T-helper 1 cell (primary cell): ENCODE measurements around the gene PLS1.
"Not testable (repeated sequence)": the region's sequence is repeated elsewhere in the genome, so short reads cannot be mapped to it uniquely, and the experiment has no call there.

Experiments used
- DNase-seq, 5 donors: peaks; one replicate each; pipeline ENCODE4 v3.0.0-alpha.2; 2012 to 2020
- total RNA-seq, 4 donors: gene quantifications; one replicate each; lab custom pipeline; 2026; lab: John Stamatoyannopoulos, UW

PLS1 gene
- 2.9 to 5.5 (median 5.0) reads per million in 4 donors for total RNA-seq

GRCh38 chr3:142595951-142596725, at the start of gene PLS1:
PLS1 (plus strand) TSS chr3:142596393; CDS start chr3:142664238, 67,845 bp downstream.
- DNase-seq = peak; percentile 67 to 87 (median 76)

DNA sequence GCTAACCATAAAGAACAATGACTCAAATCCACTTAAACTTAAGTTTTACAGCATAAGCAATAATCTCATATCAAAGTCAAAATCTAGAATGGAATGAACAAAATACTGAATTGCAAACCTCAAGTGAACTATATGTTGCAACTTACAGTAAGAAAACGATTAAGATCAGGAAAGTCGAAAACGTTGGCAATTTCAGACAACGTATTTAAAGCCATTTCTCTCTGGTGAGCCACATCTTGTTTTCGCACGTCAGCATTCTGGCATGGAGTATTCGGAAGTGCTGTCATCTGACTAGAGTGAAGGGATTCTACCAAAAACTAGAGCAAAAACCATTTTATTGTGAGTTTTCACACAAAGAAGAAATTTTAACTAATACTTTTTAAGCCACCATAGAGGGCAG, 46.2 kb upstream of the PLS1 start:
- no peak for DNase-seq

GRCh38 chr3:142552579-142552978, 43.6 kb upstream of the PLS1 start:
- not testable (repeated sequence) for DNase-seq

GRCh38 chr3:142553741-142554140, 42.5 kb upstream of the PLS1 start:
- no peak for DNase-seq

GRCh38 chr3:142560118-142560517, 36.1 kb upstream of the PLS1 start:
- no peak for DNase-seq

- DNase-seq = no peak
These were observed 32.6 kb upstream of the PLS1 start for GRCh38 chr3:142563496-142563997.

- DNase-seq = no peak
These were observed 30.1 kb upstream of the PLS1 start for GRCh38 chr3:142566096-142566495.

GRCh38 chr3:142568393-142569017, 27.7 kb upstream of the PLS1 start:
- DNase-seq = no peak

DNA sequence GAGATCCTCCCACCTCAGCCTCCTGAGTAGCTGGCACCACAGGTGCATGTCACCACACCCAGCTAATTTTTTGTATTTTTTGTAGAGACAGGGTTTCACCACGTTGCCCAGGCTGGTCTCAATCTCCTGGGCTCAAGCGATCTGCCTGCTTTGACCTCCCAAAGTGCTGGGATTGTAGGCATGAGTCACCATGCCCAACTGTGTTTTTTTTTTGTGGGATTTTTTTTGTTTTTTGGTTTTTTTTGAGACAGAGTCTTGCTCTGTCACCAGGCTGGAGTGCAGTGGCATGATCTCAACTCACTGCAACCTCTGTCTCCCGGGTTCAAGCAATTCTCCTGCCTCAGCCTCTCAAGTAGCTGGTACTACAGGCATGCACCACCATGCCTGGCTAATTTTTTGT, 26.8 kb upstream of the PLS1 start:
- DNase-seq = not testable (repeated sequence)

- DNase-seq = not testable (repeated sequence)
These were observed 22.0 kb upstream of the PLS1 start for GRCh38 chr3:142574223-142574622.

DNA sequence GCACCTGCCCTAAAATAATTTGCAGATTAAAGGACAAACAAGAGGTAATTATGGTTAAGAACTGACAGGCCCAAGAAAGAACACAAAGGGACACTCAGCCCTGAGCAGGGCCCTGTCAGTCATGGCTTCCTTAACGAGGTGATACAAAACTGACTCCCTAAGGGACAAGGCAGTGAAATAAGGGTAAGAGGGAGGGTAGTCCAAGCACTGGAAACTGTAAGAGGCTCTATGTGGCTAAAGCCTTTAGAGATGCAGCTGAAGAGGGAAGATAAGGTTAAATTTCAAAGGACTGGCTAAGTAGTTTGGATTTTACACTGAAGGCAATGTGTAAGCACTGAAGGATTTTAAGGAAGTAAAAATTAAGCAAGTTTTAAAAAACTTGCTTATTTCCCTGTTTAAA, 21.5 kb upstream of the PLS1 start:
- DNase-seq = no peak

DNA sequence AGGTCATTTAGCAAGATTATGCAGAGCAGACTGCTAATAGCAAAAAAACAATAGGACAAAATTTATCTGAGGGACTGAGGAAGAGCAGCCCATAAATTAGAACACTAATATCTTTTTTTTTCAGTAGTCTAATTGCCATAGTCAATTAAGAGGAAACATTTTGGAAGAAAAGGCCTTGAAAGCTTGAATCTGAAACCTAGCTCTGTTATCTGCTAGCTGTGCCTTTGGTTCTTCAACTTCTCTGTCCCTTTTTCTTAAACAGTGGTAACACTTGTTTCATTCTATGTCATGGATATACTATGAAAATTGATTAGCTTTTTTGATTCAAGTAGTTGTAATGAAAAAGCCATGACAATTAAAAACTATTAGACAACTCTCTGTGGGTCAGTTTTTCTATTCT, 19.4 kb upstream of the PLS1 start:
- no peak for DNase-seq

DNA sequence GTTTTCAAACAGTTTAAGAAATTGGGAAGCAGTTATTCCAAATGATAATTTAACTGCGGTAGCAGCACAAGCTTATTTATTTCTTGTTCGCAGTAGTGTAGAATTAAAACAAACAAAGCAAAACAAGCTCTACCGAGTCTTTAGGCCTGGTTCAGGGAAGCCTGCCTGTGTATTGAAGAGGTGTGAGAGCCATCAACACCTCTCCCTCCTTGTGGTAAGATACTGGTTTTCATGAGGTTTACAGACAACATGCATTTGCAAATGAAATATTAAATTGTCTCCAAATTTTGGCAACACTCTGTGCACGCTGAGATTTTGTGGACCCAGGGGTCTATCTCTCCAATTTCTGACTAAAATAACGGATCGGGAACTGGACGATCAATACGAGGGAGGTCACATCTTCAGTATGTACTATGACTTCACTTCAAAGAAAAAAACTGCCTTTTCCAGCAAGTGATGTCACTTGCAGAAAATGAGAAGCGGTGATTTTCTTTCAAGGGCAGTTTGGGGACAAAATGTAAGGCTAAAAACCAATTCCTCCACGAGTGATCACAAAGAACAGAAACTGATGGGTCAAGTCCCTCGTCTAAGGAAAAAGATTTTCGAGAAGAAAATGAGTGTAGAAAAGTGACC, 18.4 kb upstream of the PLS1 start:
- peak in 1 of 5 donors; percentile 39 for DNase-seq

DNA sequence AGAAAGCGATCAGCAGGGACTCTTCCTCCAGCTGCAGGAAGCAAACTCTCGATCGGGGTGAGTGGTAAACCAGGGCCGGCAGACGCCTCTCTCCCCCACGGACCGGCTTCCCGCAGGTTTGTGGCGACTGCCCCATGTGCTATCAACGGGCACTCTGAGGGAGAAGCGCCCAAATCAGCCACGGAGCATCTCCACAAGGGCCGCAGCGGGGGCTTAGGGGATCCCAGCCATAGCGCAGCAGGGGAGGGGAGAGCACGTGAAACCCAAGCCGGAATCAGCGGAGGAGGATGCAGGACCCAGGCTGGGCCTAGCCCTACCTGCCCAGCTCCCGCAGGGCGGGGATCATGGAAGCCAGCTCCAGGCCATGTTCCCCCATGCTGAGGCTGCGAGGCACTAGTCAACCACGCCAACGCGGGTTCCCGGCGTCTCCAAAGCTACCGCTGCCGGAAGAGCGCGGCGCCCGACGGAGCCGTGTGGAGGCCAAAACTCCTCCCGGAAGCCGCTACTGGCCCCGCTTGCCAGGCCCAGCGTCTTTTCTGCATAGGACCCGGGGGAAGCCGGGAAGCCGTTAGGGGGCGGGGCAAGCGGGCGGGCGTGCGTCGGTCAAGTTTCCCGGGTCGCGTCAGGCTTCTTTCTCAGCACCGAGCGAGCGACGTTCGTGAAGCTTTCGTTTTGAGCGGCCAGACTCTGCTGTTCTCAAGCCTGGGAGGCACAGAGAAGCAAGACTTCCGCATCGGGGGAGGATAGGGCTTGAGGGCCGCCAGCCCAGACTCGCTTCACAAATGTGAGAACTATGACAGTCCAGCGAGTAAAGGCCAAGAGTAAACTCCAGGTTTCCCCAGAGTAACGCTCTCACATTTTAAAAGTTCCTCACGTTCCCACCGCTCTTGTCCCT, 17.6 kb upstream of the PLS1 start, which contains the start of gene ATR:
Gene ATR (minus strand): TSS at position 405 of the 895 bp plus-strand sequence. CDS start 29 bp downstream, at position 376.
- DNase-seq = peak; percentile 87 to 98 (median 91)

GRCh38 chr3:142580061-142580423, 16.2 kb upstream of the PLS1 start:
- DNase-seq = no peak

- not testable (repeated sequence) for DNase-seq
These were observed 15.1 kb upstream of the PLS1 start for GRCh38 chr3:142581070-142581469.

- DNase-seq = peak in 3 of 5 donors; percentile 13 to 28 (median 26)
These were observed 9.3 kb upstream of the PLS1 start for GRCh38 chr3:142586803-142587406.

DNA sequence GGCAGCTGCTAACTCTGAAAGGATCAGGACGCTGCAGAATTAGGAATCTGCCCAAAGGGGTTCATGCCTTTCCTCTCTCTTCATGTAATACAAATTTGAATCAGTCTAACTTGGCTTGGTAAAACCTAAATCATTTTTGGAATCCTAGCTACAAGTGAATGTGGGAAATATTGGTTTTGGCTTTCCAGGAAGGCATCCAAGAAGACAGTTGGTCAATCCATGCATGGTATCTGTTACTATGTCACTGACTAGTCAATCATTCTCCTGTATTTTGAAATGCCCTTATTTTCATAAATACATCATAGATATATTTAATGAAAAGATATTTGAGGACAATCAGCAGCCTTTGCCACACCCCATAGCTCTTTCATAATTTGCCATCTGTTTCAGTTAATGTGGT, 7.5 kb upstream of the PLS1 start:
- DNase-seq = no peak

DNA sequence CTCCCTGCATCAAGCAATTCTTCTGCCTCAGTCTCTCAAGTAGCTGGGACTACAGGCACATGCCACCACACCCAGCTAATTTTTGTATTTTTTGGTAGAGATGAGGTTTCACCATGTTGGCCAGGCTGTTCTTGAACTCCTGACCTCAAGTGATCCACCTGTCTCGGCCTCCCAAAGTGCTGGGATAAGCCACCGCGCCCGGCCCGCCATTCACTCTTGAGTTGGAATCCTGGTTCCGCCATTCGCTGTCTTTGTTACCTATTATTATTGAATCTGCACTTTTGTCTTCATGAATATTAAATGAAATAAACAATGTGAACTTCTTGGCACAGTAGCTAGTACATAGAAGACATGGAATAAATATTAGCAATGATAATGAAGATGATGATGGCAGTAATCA, 3.9 kb upstream of the PLS1 start:
- not testable (repeated sequence) for DNase-seq

GRCh38 chr3:142595141-142595540, 1.1 kb upstream of the PLS1 start:
- DNase-seq = no peak

DNA sequence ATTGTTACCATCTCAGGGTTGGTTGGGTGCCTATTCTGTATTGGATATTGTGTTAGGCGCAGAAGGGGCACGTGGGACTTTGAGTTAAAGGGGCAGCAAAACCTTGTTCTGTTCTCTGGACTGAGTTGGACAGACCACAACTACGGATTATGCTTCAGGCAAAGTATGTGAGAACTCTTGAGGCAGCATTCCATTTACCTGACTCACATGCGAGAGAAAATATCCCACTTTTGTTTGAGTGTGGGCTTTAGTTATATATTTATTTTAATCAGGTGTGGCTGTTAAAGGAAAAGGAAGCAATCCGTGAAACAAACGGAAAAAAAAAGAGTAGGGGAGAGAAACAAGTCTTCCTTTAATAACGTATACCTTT, 627 bp upstream of the PLS1 start:
- no peak for DNase-seq

DNA sequence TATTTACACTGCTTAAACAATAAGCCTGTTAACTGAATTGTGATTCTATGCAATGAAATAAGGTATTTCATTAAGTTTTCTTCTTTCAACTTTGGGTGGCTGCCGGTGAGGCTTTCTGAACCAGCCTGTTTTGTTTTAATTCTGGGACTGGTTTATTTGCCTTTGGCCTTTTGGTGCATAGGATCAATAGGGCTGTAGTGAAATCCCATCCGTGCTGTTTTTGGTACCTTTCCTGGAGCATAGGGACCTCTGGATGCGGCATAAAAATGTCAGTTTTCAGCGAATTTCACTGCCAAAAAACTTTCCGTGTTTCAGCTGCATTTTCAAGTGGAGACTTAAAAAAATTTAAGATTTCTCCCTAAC, 514 bp downstream of the PLS1 start:
- no peak for DNase-seq
